ENCODE data around the gene UBA5.

UBA5 gene

DNA sequence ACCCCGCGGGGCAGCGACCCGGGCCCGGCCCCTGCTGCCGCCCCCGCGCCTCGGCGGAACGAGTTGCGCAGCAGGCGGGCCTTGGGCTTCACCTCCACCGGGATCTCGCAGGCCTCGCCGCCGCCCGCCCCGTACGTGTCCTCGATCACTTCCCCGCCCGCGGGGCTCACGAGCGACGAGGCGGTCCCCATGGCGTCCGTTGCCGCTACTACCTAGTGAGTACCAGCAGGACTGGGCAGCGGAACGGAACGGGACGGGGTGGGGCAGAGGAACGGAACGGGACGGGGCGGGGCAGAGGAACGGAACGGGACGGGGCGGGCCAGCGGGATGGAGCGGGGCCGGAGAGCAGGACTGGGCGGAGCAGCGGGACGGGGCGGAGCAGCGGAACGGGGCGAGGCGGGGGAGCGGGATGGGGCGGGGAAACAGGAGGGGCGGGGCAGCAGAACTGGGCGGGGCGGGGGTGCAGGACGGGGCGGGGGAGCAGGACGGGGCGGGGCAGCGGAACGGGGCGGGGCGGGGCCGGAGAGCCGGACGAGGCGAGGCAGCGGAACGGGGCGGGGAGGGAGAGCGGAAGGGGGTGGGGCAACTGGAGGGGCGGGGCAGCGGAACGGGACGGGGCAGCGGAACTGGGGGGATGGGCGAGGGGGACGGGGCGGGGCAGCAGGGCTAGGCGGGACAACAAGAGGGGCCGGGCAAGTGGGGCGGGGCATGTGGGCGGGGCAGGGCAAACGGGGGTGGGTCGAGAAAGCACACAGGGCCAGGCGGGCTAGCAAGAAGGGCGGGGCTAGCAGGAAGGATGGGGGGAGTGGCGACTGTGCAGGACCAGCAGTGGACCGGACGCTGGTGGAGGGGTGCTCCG lies 62.3 kb downstream of the UBA5 start, which contains the start of gene NPHP3:
Gene NPHP3 (minus strand): TSS at position 245 of the 859 bp plus-strand sequence. CDS start 54 bp downstream, at position 191.
- DNase-seq, result peak; percentile 97

GRCh38 chr3:132723024-132723950 lies 63.2 kb downstream of the UBA5 start:
- no peak for DNase-seq

DNA sequence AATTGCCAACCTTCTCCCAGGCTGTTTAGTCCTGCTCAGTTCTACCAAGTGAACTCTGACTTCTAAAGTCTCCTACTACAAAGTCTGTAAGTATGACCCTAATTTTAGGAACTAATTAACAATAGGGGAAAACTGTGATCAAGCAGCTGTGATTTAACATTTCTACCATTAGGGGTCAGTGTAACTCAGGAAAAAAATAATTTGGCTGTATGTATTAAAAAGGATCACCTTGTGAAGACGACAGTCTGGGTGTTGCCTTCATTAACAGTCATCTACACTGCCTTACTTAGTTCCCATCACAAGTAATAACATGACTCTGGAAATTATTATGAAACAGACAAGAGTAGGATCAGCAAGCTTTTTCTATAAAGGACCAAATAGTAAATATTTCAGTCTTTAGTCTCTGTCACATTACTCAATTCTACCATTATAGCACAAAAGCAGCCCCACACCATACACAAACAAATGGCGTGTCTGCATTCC lies 66.3 kb downstream of the UBA5 start:
- DNase-seq, result no peak
